ENCODE results near the gene TMEM238L. TPM values are rescaled to one million over a fixed set of nuclear protein-coding genes. Genes with fewer than 3 reads are reported as not detected.
A peak's percentile ranks its signal among the peaks of the same experiment; 100 is the strongest.

The TMEM238L gene
- total RNA-seq, 5 donors from 2014 or later (not counting 1 experiment from before 2014, with no cell fraction given) = not detected

DNA sequence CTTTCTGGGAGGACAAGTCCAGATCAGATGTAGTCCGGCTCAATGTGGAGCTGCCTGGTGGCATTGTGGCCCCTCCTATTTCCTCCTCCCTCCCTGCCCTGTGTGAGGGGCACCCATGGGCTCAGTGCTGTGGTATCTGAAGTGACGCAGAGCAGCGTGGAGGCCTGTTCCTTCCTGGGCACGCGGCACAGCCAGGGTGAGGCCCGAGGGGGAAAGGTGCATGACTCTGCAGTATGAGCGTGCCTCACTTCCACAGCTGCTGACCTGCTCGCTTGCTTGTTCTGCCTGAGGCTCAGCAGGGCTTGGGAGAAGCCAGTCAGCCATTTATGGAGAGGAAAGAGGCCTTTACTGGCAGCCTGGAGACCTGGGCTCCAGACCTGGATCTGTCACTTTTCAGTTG lies 11.7 kb downstream of the TMEM238L start:
- ChIA-PET CTCF (interaction anchor here in 1 of 2 donors (0.6 kb wide), 1 partner anchor 173 kb away, joined by 9 read pairs; no protein-coding TSS in a partner anchor), POLR2A (no interaction called here)
- Mint-ChIP-seq H3K27me3 (peaks cover 0 to 8% of the 10 kb centered on the region in 2 donors), H3K9me3 (no peaks in the 10 kb centered on the region), H3K4me3 (no peak overlapping the region), H3K27ac (no peak overlapping the region), H3K4me1 (no peaks in the 10 kb centered on the region), H3K36me3 (no peaks in the 10 kb centered on the region)
- no peak overlapping the region for H3K27ac ChIP-seq (ENCODE audit: low read length)
- WGBS (ENCODE audit: insufficient coverage) = 26% methylated on average over 8 of the region's 8 CpGs
- peaks cover 0 to 5% of the 10 kb centered on the region in 2 experiments for H3K4me1 ChIP-seq (ENCODE audit: control insufficient read depth in 1 of 2, extremely low read depth in 1 of 2, insufficient read depth in 2 of 2, low read length in 2 of 2)
- ATAC-seq (replicated peaks in 1 of 4) = peak in 1 of 4 experiments; percentile 44
- DNase-seq = peak in 2 of 35 experiments; percentile 1 to 2
- H3K9me3 ChIP-seq = no peaks in the 10 kb centered on the region
- H3K4me3 ChIP-seq (ENCODE audit: control insufficient read depth in 1 of 2, extremely low read depth in 1 of 2, low read length in 1 of 2) = no peak overlapping the region
- H3K36me3 ChIP-seq (ENCODE audit: control insufficient read depth in 2 of 2, extremely low read depth in 1 of 2, insufficient read depth in 1 of 2, low read length in 1 of 2) = no peaks in the 10 kb centered on the region
- peaks cover 0 to 20% of the 10 kb centered on the region in 2 experiments for H3K27me3 ChIP-seq (replicated peaks in 1 of 2; ENCODE audit: control insufficient read depth in 2 of 2, extremely low read depth in 1 of 2, insufficient read depth in 2 of 2, low read length in 1 of 2)

DNA sequence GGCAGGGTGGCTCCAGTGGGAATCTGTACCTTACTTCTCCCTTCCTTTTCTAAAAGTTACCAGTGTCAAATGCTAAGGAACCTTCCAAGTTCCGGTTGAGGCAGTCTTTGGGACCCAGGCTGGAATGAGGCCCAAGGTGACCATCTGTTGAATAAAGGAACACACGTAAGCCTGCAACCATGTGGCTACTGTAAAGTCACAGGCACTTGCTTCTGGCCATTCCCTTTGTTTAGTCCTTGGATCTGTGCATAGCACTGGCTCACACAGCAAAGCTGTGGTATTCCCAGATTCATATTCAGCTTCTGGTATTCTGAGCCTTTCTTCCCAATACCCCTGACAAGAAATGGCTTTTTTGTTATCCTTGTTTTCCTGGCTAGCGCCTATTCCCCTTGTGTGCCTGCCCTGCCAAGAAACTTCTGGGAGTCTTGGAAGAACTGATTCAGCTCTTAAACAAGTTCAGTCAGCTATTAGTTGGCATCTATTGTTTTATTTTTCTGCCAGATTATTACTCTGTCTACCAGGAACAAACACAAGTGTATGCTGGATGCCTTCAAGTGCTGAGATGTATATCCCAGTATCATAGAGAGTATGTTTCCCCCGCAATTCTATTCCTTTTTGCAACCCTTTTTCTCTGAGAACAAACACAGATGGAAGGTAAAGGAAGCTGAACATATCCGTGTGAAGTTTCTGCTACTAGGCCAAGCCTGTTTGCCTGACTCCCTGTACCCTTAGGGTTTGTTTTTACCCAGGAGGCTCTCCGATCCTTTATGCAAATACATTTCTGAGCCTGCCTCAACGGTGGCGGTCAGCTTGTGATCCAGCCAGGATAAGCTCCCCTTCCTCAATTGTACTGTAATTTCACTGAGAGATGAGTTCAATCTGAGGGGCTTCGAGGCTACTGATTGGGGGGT lies 13.2 kb downstream of the TMEM238L start:
- Histone ChIP-seq H3K27ac (ENCODE audit: low read length) (no peak overlapping the region), H3K36me3 (ENCODE audit: control insufficient read depth in 2 of 2, extremely low read depth in 1 of 2, insufficient read depth in 1 of 2, low read length in 1 of 2) (no peaks in the 10 kb centered on the region), H3K4me3 (ENCODE audit: control insufficient read depth in 1 of 2, extremely low read depth in 1 of 2, low read length in 1 of 2) (no peak overlapping the region), H3K27me3 (replicated peaks in 1 of 2; ENCODE audit: control insufficient read depth in 2 of 2, extremely low read depth in 1 of 2, insufficient read depth in 2 of 2, low read length in 1 of 2) (peaks cover 0 to 23% of the 10 kb centered on the region in 2 experiments), H3K4me1 (ENCODE audit: control insufficient read depth in 1 of 2, extremely low read depth in 1 of 2, insufficient read depth in 2 of 2, low read length in 2 of 2) (peaks cover 0 to 5% of the 10 kb centered on the region in 2 experiments), H3K9me3 (no peaks in the 10 kb centered on the region)
- ChIA-PET POLR2A (interaction anchor here (0.5 to 0.7 kb wide), 2 partner anchors 47 to 85 kb away, joined by 3 to 4 read pairs; no protein-coding TSS in a partner anchor), CTCF (no interaction called here)
- Mint-ChIP-seq H3K27me3 (peaks cover 3 to 14% of the 10 kb centered on the region in 2 donors), H3K4me3 (no peak overlapping the region), H3K36me3 (no peaks in the 10 kb centered on the region), H3K4me1 (no peaks in the 10 kb centered on the region), H3K27ac (no peak overlapping the region), H3K9me3 (no peaks in the 10 kb centered on the region)
- no peak for ATAC-seq (replicated peaks in 1 of 4)
- no peak for DNase-seq
- WGBS (ENCODE audit: insufficient coverage) = 93% methylated on average over 3 of the region's 9 CpGs

DNA sequence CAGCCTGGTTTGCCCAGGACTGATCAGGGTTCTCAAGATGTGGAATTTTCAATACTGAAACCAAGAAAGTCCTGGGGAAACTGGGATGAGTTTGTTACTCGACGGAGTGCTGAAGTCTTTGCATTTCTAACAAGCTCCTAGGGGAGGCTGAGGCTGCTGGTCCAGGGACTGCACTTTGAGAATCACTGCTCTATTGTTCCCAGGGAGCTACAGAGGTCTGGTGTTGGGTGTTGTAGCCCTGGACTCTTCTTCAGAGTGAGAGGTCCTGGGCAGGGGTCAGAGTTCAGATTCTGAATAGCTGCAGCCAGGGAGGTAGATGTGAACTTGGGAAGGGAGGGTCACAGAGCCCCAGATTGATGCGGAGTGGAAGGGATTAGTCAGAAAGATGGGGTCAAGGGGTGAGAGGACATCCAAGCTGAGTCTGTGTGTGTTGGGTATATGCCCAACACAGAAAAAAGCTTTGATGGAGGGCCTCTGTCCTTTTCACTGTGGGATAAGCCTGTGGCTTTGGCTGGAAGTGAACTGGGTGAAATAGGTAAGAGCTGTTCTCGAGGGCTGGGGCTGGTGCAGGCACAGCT lies 14.1 kb downstream of the TMEM238L start:
- Mint-ChIP-seq H3K4me1 (no peaks in the 10 kb centered on the region), H3K4me3 (no peak overlapping the region), H3K36me3 (no peaks in the 10 kb centered on the region), H3K27me3 (peaks cover 3 to 16% of the 10 kb centered on the region in 2 donors), H3K9me3 (no peaks in the 10 kb centered on the region), H3K27ac (no peak overlapping the region)
- Histone ChIP-seq H3K27ac (ENCODE audit: low read length) (no peak overlapping the region), H3K4me1 (ENCODE audit: control insufficient read depth in 1 of 2, extremely low read depth in 1 of 2, insufficient read depth in 2 of 2, low read length in 2 of 2) (peaks cover 0 to 5% of the 10 kb centered on the region in 2 experiments), H3K4me3 (ENCODE audit: control insufficient read depth in 1 of 2, extremely low read depth in 1 of 2, low read length in 1 of 2) (no peak overlapping the region), H3K27me3 (replicated peaks in 1 of 2; ENCODE audit: control insufficient read depth in 2 of 2, extremely low read depth in 1 of 2, insufficient read depth in 2 of 2, low read length in 1 of 2) (peaks cover 0 to 23% of the 10 kb centered on the region in 2 experiments), H3K36me3 (ENCODE audit: control insufficient read depth in 2 of 2, extremely low read depth in 1 of 2, insufficient read depth in 1 of 2, low read length in 1 of 2) (no peaks in the 10 kb centered on the region), H3K9me3 (no peaks in the 10 kb centered on the region)
- WGBS (ENCODE audit: insufficient coverage) = 75% methylated on average over 4 of the region's 4 CpGs
- ChIA-PET CTCF (no interaction called here), POLR2A (interaction anchor here in 1 of 2 donors (0.5 kb wide), 1 partner anchor 46 kb away, joined by 3 read pairs; no protein-coding TSS in a partner anchor)
- ATAC-seq (replicated peaks in 1 of 4) (peak in 1 of 4 experiments; percentile 27), DNase-seq (no peak)

GRCh38 chr17:10787306-10788045 lies 16.4 kb downstream of the TMEM238L start:
- Mint-ChIP-seq H3K9me3 (peaks cover 10 to 17% (median 11%) of the 10 kb centered on the region in 3 donors), H3K4me1 (no peaks in the 10 kb centered on the region), H3K27ac (no peak overlapping the region), H3K27me3 (peaks cover 3 to 20% of the 10 kb centered on the region in 2 donors), H3K4me3 (no peak overlapping the region), H3K36me3 (peaks cover 4% of the 10 kb centered on the region)
- Histone ChIP-seq H3K27me3 (replicated peaks in 1 of 2; ENCODE audit: control insufficient read depth in 2 of 2, extremely low read depth in 1 of 2, insufficient read depth in 2 of 2, low read length in 1 of 2) (peaks cover 0 to 23% of the 10 kb centered on the region in 2 experiments), H3K4me3 (ENCODE audit: control insufficient read depth in 1 of 2, extremely low read depth in 1 of 2, low read length in 1 of 2) (no peak overlapping the region), H3K9me3 (no peaks in the 10 kb centered on the region), H3K27ac (ENCODE audit: low read length) (no peak overlapping the region), H3K36me3 (ENCODE audit: control insufficient read depth in 2 of 2, extremely low read depth in 1 of 2, insufficient read depth in 1 of 2, low read length in 1 of 2) (no peaks in the 10 kb centered on the region), H3K4me1 (ENCODE audit: control insufficient read depth in 1 of 2, extremely low read depth in 1 of 2, insufficient read depth in 2 of 2, low read length in 2 of 2) (peaks cover 0 to 5% of the 10 kb centered on the region in 2 experiments)
- DNase-seq (no peak), ATAC-seq (replicated peaks in 1 of 4) (no peak)
- 100% methylated on average over 3 of the region's 5 CpGs for WGBS (ENCODE audit: insufficient coverage)
- CTCF ChIA-PET = no interaction called here
- POLR2A ChIA-PET = no interaction called here

GRCh38 chr17:10785295-10785694 lies 18.6 kb downstream of the TMEM238L start:
- Histone ChIP-seq H3K9me3 (no peaks in the 10 kb centered on the region), H3K27ac (ENCODE audit: low read length) (no peak overlapping the region), H3K27me3 (replicated peaks in 1 of 2; ENCODE audit: control insufficient read depth in 2 of 2, extremely low read depth in 1 of 2, insufficient read depth in 2 of 2, low read length in 1 of 2) (peaks cover 0 to 17% of the 10 kb centered on the region in 2 experiments), H3K4me1 (ENCODE audit: control insufficient read depth in 1 of 2, extremely low read depth in 1 of 2, insufficient read depth in 2 of 2, low read length in 2 of 2) (no peaks in the 10 kb centered on the region), H3K4me3 (ENCODE audit: control insufficient read depth in 1 of 2, extremely low read depth in 1 of 2, low read length in 1 of 2) (no peak overlapping the region), H3K36me3 (ENCODE audit: control insufficient read depth in 2 of 2, extremely low read depth in 1 of 2, insufficient read depth in 1 of 2, low read length in 1 of 2) (no peaks in the 10 kb centered on the region)
- Mint-ChIP-seq H3K27me3 (peaks cover 3 to 22% of the 10 kb centered on the region in 2 donors), H3K36me3 (peaks cover 4% of the 10 kb centered on the region), H3K9me3 (peaks cover 10 to 17% (median 11%) of the 10 kb centered on the region in 3 donors), H3K4me3 (no peak overlapping the region), H3K27ac (no peak overlapping the region), H3K4me1 (no peaks in the 10 kb centered on the region)
- DNase-seq (no peak), ATAC-seq (replicated peaks in 1 of 4) (no peak)
- CTCF ChIA-PET = interaction anchor here in 1 of 2 donors (0.7 kb wide), 1 partner anchor 537 kb away, joined by 3 read pairs; no protein-coding TSS in a partner anchor
- no CpG with 5 or more reads among the region's 2 CpGs for WGBS (ENCODE audit: insufficient coverage)
- POLR2A ChIA-PET = no interaction called here

DNA sequence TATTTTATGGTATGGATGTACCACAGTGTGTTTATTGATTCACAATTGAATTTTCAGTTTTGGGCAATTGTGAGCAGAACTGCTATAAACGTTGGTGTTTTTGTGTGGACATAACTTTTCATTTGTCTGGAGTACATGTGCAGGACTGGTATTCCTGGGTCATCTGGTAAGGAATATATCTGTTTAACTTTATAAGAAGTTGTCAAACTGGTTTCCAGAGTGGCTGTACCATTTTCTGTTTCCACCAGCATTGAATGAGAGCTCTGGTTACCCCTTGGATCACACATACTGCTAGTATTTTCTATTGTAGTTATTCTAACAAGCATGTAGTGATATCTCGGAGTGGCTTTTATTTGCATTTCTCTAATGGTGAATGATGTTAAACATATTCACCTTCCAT lies 24.3 kb downstream of the TMEM238L start:
- no peak for ATAC-seq (replicated peaks in 1 of 4)

More for the DNA sequence above, 24.3 kb downstream of the TMEM238L start:
- H3K4me3 Mint-ChIP-seq = no peak overlapping the region
- H3K9me3 Mint-ChIP-seq = peaks cover 10 to 23% (median 16%) of the 10 kb centered on the region in 3 donors
- DNase-seq = no peak
- no peaks in the 10 kb centered on the region for H3K9me3 ChIP-seq
- H3K27ac Mint-ChIP-seq = no peak overlapping the region
- CTCF ChIA-PET = no interaction called here
- no peaks in the 10 kb centered on the region for H3K27me3 ChIP-seq (replicated peaks in 1 of 2; ENCODE audit: control insufficient read depth in 2 of 2, extremely low read depth in 1 of 2, insufficient read depth in 2 of 2, low read length in 1 of 2)
- H3K36me3 Mint-ChIP-seq = peaks cover 4% of the 10 kb centered on the region
- WGBS (ENCODE audit: insufficient coverage) = no CpG with 5 or more reads among the region's 2 CpGs
- H3K4me1 Mint-ChIP-seq = no peaks in the 10 kb centered on the region
- no peaks in the 10 kb centered on the region for H3K4me1 ChIP-seq (ENCODE audit: control insufficient read depth in 1 of 2, extremely low read depth in 1 of 2, insufficient read depth in 2 of 2, low read length in 2 of 2)
- H3K4me3 ChIP-seq (ENCODE audit: control insufficient read depth in 1 of 2, extremely low read depth in 1 of 2, low read length in 1 of 2) = no peak overlapping the region
- H3K27ac ChIP-seq (ENCODE audit: low read length) = no peak overlapping the region
- H3K27me3 Mint-ChIP-seq = peaks cover 0 to 6% of the 10 kb centered on the region in 2 donors
- POLR2A ChIA-PET = interaction anchor here in 1 of 2 donors (0.7 kb wide), 1 partner anchor 64 kb away, joined by 5 read pairs; no protein-coding TSS in a partner anchor
- no peaks in the 10 kb centered on the region for H3K36me3 ChIP-seq (ENCODE audit: control insufficient read depth in 2 of 2, extremely low read depth in 1 of 2, insufficient read depth in 1 of 2, low read length in 1 of 2)

All from T-cell (primary cell).